ENCODE measurements around the gene ADISSP.

The ADISSP gene

GRCh38 chr20:3705491-3705969 is 62.0 kb downstream of the ADISSP start:
- no peak for DNase-seq (ENCODE audit: low read depth)
- H3K4me3 ChIP-seq (ENCODE audit: low read length): no peak overlapping the region
- TF ChIP-seq CTCF (conservative IDR thresholded peaks at IDR 0.05; ENCODE audit: low read length): no peak

GRCh38 chr20:3704087-3704486 is 63.5 kb downstream of the ADISSP start:
- no peak overlapping the region for H3K4me3 ChIP-seq (ENCODE audit: low read length)
- TF ChIP-seq CTCF (conservative IDR thresholded peaks at IDR 0.05; ENCODE audit: low read length): no peak
- no peak for DNase-seq (ENCODE audit: low read depth)

All from AG10803 (cell line).